Measurements from ENCODE around the gene CACNG3. TPM values are rescaled to one million over a fixed set of nuclear protein-coding genes. Genes with fewer than 3 reads are reported as not detected.
"Not testable (repeated sequence)": the region's sequence is repeated elsewhere in the genome, so short reads cannot be mapped to it uniquely, and the experiment has no call there.

Gene CACNG3
- total RNA-seq, 3 donors from 2014 or later (not counting 1 experiment from before 2014, with no cell fraction given), result not detected

GRCh38 chr16:24235806-24236205, 20.3 kb upstream of the CACNG3 start:
- intact Hi-C loops (cut with micrococcal nuclease), result no loop called here
- 67% methylated on average over 2 of the region's 2 CpGs for WGBS (ENCODE audit: insufficient coverage)
- H3K4me1 ChIP-seq (ENCODE audit: control insufficient read depth, insufficient read depth, low read length), result no peaks in the 10 kb centered on the region
- no peak overlapping the region for H3K27ac Mint-ChIP-seq
- no peaks in the 10 kb centered on the region for H3K36me3 ChIP-seq (ENCODE audit: control insufficient read depth, insufficient read depth, low read length)
- TF ChIP-seq, protein P1, sequence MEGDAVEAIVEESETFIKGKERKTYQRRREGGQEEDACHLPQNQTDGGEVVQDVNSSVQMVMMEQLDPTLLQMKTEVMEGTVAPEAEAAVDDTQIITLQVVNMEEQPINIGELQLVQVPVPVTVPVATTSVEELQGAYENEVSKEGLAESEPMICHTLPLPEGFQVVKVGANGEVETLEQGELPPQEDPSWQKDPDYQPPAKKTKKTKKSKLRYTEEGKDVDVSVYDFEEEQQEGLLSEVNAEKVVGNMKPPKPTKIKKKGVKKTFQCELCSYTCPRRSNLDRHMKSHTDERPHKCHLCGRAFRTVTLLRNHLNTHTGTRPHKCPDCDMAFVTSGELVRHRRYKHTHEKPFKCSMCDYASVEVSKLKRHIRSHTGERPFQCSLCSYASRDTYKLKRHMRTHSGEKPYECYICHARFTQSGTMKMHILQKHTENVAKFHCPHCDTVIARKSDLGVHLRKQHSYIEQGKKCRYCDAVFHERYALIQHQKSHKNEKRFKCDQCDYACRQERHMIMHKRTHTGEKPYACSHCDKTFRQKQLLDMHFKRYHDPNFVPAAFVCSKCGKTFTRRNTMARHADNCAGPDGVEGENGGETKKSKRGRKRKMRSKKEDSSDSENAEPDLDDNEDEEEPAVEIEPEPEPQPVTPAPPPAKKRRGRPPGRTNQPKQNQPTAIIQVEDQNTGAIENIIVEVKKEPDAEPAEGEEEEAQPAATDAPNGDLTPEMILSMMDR (IDR thresholded peaks at IDR 0.05), result no peak
- H3K27ac ChIP-seq (ENCODE audit: low read length), result no peak overlapping the region
- H3K4me1 Mint-ChIP-seq, result no peaks in the 10 kb centered on the region
- no peak for DNase-seq
- H3K4me3 ChIP-seq (ENCODE audit: low read length), result no peak overlapping the region
- ATAC-seq, result no peak
- H3K9me3 ChIP-seq (ENCODE audit: control insufficient read depth, insufficient read depth, low read length), result no peaks in the 10 kb centered on the region
- peaks cover 0 to 2% of the 10 kb centered on the region in 2 donors for H3K9me3 Mint-ChIP-seq
- H3K27me3 ChIP-seq (ENCODE audit: control insufficient read depth, insufficient read depth, low read length), result no peaks in the 10 kb centered on the region
- H3K4me3 Mint-ChIP-seq, result no peak overlapping the region
- no peaks in the 10 kb centered on the region for H3K36me3 Mint-ChIP-seq
- peaks cover 8 to 13% of the 10 kb centered on the region in 2 donors for H3K27me3 Mint-ChIP-seq (ENCODE audit: low read depth in 2 of 2)

- H3K9me3 ChIP-seq (ENCODE audit: control insufficient read depth, insufficient read depth, low read length); H3K27me3 ChIP-seq (ENCODE audit: control insufficient read depth, insufficient read depth, low read length); H3K27ac Mint-ChIP-seq; H3K36me3 Mint-ChIP-seq; ATAC-seq; H3K4me1 Mint-ChIP-seq; DNase-seq; H3K4me3 ChIP-seq (ENCODE audit: low read length); H3K4me3 Mint-ChIP-seq; intact Hi-C loops (cut with micrococcal nuclease); H3K4me1 ChIP-seq (ENCODE audit: control insufficient read depth, insufficient read depth, low read length); H3K36me3 ChIP-seq (ENCODE audit: control insufficient read depth, insufficient read depth, low read length); H3K27ac ChIP-seq (ENCODE audit: low read length); H3K9me3 Mint-ChIP-seq: not testable (repeated sequence)
- H3K27me3 Mint-ChIP-seq (ENCODE audit: low read depth in 2 of 2), result peaks cover 12 to 16% of the 10 kb centered on the region in 2 donors
- 85% methylated on average over 2 of the region's 2 CpGs for WGBS (ENCODE audit: insufficient coverage)
Observed at GRCh38 chr16:24238846-24239245, 17.3 kb upstream of the CACNG3 start.

DNA sequence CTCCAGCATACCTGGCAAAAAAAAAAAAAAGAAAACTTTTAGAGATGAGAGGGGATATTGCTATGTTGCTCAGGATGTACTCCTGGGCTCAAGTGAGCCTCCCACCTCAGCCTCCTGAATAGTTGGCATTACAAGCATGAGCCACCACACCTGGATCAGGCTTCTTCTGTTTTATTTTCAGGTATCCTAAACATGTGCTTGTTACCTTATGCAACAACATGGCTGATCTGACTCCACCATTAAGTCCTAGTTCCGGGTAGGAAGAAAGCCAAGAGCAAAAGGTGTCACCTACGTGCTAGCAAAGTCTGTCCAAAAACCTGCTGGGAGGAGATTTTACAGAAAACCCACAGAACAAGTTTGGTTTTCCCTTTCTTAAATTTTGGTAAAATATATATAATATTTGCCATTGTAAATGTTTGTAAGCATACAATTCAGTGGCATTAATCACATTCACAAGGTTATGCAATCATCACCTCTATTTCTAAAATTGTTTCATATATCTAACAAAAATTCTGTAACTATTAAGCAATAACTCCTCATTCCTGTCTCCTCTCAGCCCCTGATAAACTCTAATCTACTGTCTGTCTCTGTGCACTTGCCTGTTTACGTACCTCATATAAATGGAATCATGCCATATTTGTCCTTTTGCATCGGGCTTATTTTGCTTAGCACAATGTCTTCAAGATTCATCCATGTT, 9.1 kb upstream of the CACNG3 start:
- H3K36me3 Mint-ChIP-seq, result no peaks in the 10 kb centered on the region
- H3K4me1 Mint-ChIP-seq, result no peaks in the 10 kb centered on the region
- Histone ChIP-seq H3K36me3 (ENCODE audit: control insufficient read depth, insufficient read depth, low read length) (no peaks in the 10 kb centered on the region), H3K27ac (ENCODE audit: low read length) (no peak overlapping the region), H3K4me3 (ENCODE audit: low read length) (no peak overlapping the region), H3K4me1 (ENCODE audit: control insufficient read depth, insufficient read depth, low read length) (no peaks in the 10 kb centered on the region), H3K27me3 (ENCODE audit: control insufficient read depth, insufficient read depth, low read length) (no peaks in the 10 kb centered on the region), H3K9me3 (ENCODE audit: control insufficient read depth, insufficient read depth, low read length) (no peaks in the 10 kb centered on the region)
- H3K9me3 Mint-ChIP-seq, result no peaks in the 10 kb centered on the region
- DNase-seq (no peak), ATAC-seq (no peak)
- intact Hi-C loops (cut with micrococcal nuclease), result no loop called here
- no peak overlapping the region for H3K4me3 Mint-ChIP-seq
- H3K27me3 Mint-ChIP-seq (ENCODE audit: low read depth in 2 of 2), result peaks cover 17 to 26% of the 10 kb centered on the region in 2 donors
- 77% methylated on average over 4 of the region's 4 CpGs for WGBS (ENCODE audit: insufficient coverage)
- H3K27ac Mint-ChIP-seq, result no peak overlapping the region
- TF ChIP-seq, protein P1 (IDR thresholded peaks at IDR 0.05), result no peak

GRCh38 chr16:24253192-24253591, 2.9 kb upstream of the CACNG3 start:
- intact Hi-C loops (cut with micrococcal nuclease), result loop anchor here (1.0 to 2.0 kb wide), 2 partner anchors 211 to 518 kb away; no protein-coding TSS in a partner anchor
- no peak overlapping the region for H3K4me3 ChIP-seq (ENCODE audit: low read length)
- DNase-seq (peak in 1 of 2 donors; percentile 72), ATAC-seq (peak; percentile 53 to 73 (median 63))
- no peaks in the 10 kb centered on the region for H3K36me3 ChIP-seq (ENCODE audit: control insufficient read depth, insufficient read depth, low read length)
- WGBS (ENCODE audit: insufficient coverage), result 27% methylated on average over 4 of the region's 7 CpGs
- H3K4me1 ChIP-seq (ENCODE audit: control insufficient read depth, insufficient read depth, low read length), result no peaks in the 10 kb centered on the region
- no peak overlapping the region for H3K4me3 Mint-ChIP-seq
- H3K27ac Mint-ChIP-seq, result no peak overlapping the region
- TF ChIP-seq, protein P1 (IDR thresholded peaks at IDR 0.05), result peak; percentile 85
- no peaks in the 10 kb centered on the region for H3K9me3 ChIP-seq (ENCODE audit: control insufficient read depth, insufficient read depth, low read length)
- H3K9me3 Mint-ChIP-seq, result no peaks in the 10 kb centered on the region
- peaks cover 23% of the 10 kb centered on the region for H3K27me3 ChIP-seq (ENCODE audit: control insufficient read depth, insufficient read depth, low read length)
- peaks cover 0 to 4% of the 10 kb centered on the region in 2 donors for H3K4me1 Mint-ChIP-seq
- peaks cover 40 to 65% of the 10 kb centered on the region in 2 donors for H3K27me3 Mint-ChIP-seq (ENCODE audit: low read depth in 2 of 2)
- H3K36me3 Mint-ChIP-seq, result no peaks in the 10 kb centered on the region
- H3K27ac ChIP-seq (ENCODE audit: low read length), result no peak overlapping the region
